Sigmoid colon (tissue), 3 donors: ENCODE measurements around the gene UROC1.

Source experiments
- POLR2A ChIP-seq, 2 donors: fragments of 450-650 bp; IDR thresholded peaks; one replicate each; pipeline ENCODE4 v1.6.1; 2016; ENCODE audit warnings: antibody characterized with exemption in 2 of 2, mild to moderate bottlenecking in 2 of 2, moderate library complexity in 2 of 2
- TF ChIP-seq, protein P1 (sequence below), 4 experiments: fragments of 450-650 bp in 3 of 4; fragments of 200-600 bp in 1 of 4; IDR thresholded peaks; one replicate each; pipeline ENCODE4 v1.5.1; 2016 to 2019; ENCODE audit warnings: antibody characterized with exemption in 4 of 4, mild to moderate bottlenecking in 3 of 4, moderate library complexity in 2 of 4

GRCh38 chr3:126516152-126516935 lies 1.2 kb downstream of the UROC1 start:
- TF ChIP-seq, protein P1, sequence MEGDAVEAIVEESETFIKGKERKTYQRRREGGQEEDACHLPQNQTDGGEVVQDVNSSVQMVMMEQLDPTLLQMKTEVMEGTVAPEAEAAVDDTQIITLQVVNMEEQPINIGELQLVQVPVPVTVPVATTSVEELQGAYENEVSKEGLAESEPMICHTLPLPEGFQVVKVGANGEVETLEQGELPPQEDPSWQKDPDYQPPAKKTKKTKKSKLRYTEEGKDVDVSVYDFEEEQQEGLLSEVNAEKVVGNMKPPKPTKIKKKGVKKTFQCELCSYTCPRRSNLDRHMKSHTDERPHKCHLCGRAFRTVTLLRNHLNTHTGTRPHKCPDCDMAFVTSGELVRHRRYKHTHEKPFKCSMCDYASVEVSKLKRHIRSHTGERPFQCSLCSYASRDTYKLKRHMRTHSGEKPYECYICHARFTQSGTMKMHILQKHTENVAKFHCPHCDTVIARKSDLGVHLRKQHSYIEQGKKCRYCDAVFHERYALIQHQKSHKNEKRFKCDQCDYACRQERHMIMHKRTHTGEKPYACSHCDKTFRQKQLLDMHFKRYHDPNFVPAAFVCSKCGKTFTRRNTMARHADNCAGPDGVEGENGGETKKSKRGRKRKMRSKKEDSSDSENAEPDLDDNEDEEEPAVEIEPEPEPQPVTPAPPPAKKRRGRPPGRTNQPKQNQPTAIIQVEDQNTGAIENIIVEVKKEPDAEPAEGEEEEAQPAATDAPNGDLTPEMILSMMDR (IDR thresholded peaks at IDR 0.05) = no peak
- TF ChIP-seq POLR2A (IDR thresholded peaks at IDR 0.05) = no peak
